GM20000 (cell line): Measurements from ENCODE around the gene RBCK1.

Experiments used
- DNase-seq: peaks from one replicate; pipeline ENCODE4 v3.0.0; 2012; ENCODE audit warnings: low spot score
- TF ChIP-seq, protein P1 (sequence below): IDR thresholded peaks from 2 replicates; pipeline ENCODE4 v1.5.1; 2012; ENCODE audit warnings: mild to moderate bottlenecking, control low read depth; ENCODE audit errors: extremely low read depth, missing control alignments

RBCK1 gene

DNA sequence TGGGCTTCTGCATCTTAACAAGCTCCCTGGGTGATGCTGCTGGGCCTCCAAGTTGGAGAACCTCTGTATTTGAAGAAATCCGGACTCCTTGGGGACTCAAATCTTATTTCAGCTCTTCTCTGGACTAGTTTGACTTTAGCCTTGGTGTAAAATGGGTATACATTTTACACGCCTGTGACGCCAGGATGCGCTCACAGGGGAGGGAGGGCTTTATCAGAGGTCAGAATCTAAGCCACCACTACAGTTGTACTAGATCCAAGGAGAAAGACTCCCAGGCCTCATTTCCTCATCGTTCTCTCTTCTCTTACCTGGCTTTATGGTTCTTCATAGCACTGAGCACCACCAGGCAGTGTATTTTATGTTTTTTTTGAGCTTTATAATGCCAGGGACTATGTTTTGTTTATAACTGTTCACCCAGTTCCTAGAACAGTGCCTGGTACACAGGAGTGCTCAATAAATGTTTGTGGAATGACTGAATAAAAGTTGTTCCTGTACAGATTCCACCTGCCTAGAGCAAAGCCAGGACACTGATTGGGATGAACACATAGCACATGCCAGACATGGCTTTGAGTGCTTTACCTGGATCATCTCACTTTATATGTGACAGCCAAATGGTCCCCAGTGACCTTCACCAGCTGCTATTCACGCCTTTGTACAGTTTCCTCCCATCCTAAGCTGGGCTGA lies 5.1 kb upstream of the RBCK1 start:
- TF ChIP-seq, protein P1, sequence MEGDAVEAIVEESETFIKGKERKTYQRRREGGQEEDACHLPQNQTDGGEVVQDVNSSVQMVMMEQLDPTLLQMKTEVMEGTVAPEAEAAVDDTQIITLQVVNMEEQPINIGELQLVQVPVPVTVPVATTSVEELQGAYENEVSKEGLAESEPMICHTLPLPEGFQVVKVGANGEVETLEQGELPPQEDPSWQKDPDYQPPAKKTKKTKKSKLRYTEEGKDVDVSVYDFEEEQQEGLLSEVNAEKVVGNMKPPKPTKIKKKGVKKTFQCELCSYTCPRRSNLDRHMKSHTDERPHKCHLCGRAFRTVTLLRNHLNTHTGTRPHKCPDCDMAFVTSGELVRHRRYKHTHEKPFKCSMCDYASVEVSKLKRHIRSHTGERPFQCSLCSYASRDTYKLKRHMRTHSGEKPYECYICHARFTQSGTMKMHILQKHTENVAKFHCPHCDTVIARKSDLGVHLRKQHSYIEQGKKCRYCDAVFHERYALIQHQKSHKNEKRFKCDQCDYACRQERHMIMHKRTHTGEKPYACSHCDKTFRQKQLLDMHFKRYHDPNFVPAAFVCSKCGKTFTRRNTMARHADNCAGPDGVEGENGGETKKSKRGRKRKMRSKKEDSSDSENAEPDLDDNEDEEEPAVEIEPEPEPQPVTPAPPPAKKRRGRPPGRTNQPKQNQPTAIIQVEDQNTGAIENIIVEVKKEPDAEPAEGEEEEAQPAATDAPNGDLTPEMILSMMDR, result no peak
- DNase-seq, result no peak

DNA sequence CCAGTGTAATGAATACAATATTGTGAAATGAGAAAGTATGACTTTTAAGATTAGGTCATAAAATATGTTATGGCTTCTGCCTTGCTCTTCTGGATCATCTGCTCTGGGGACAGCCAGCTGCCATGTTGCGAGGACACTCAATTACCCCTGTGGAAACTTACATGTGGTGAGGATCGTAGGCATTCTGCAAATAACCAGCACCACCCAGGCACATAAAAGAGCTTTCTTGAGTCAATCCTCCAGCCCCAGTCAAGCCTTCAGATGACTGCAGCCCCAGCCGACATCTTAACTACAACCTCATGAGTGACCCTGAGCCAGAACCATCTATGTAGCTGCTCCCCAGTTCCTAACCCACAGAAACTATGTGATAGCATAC lies 4.5 kb upstream of the RBCK1 start:
- TF ChIP-seq, protein P1, result no peak
- DNase-seq, result no peak

DNA sequence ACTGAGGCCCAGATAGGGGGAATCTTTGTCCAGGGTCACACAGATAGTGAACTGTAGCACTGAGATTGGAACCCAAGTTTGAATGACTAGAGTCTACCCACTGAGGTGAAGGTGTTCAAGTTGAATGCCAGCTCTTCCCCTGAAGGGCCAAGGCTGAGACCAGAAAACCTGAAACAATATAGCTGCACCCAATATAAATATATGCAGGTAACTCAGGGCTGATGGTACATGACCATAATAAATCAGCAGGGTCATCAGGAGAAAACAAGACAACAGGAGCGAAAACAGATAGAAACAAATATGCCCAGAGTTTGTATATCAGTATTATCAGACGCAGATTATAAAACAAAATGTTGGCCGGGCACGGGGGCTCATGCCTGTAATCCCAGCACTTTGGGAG lies 4.0 kb upstream of the RBCK1 start:
- no peak for DNase-seq
- TF ChIP-seq, protein P1, result no peak

DNA sequence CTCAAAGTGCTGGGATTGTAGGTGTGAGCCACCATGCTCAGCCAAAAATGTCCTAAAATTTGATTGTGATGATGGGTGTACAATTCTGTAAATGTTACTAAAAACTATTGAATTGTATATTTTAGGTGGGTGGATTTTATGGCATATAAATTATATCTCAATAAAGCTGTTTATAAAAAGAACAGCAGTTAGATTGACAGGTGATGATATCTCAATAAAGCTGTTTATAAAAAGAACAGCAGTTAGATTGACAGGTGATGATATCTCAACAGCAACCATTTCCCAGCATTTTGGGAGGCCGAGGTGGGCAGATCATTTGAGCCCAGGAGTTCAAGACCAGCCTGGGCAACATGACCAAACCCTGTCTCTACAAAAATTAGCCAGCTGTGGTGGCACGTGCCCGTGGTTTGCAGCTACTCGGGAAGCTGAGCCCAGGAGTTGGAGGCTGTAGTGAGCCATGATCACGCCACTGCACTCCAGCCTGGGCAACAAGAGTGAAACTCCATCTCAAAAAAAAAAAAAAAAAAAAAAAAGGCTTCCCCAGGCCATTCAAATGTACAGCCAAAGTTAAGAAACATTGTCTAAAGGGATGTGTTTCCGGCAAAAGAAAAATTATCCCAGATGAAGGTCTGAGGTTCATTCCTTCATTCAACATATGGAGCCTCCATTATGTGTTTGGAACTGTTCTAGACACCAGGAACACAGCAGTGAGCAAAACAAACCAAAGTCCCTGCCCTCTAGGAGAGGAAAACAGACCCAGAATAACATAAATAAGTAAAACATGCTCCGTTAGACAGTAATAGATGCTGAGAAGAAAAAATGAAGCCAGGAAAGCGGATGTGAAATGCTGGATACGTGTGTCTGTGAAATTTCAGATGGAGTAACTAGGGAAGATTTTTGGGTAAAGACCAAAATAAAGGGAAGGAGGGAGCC lies 1.6 kb upstream of the RBCK1 start:
- TF ChIP-seq, protein P1, result no peak
- DNase-seq, result no peak

DNA sequence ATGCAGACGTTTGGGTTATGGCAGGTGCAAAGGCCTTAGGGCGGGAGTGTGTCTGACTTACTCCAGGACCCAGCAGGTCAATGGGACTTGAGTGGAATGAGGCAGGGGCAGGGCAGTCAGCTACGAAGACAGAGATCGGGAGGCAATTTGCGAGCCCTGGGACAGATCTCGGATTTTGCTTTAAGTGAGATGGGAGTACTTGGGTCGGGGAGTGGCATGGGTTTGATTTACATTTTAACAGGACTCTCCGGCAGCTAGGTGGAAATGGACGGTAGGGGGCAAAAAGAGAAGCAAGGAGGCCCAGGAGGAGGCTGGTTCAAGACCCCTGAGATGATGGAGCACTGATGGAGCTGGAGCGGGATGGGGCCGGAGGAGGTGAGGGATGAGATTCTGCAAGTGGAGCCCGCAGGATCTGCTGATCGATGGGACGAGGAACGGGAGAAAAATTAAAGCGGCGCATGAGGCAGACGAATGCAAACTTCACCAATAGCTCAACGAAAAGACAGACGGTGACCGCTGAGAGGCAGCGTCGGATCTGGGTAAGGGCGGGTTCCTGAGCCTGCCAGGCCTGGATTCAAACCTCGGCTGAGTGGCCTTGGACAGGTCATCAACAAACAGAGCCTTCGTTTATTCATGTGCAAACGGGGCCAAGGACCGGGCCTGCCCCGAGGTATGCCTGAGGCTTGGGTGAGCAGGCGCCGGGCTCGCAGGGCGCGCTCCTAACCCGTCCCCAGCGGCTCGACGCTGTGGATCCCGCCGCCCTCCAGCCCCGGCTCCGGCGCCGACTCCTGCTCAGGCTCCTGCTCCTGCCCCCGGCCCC lies 756 bp upstream of the RBCK1 start:
- TF ChIP-seq, protein P1, result no peak

DNA sequence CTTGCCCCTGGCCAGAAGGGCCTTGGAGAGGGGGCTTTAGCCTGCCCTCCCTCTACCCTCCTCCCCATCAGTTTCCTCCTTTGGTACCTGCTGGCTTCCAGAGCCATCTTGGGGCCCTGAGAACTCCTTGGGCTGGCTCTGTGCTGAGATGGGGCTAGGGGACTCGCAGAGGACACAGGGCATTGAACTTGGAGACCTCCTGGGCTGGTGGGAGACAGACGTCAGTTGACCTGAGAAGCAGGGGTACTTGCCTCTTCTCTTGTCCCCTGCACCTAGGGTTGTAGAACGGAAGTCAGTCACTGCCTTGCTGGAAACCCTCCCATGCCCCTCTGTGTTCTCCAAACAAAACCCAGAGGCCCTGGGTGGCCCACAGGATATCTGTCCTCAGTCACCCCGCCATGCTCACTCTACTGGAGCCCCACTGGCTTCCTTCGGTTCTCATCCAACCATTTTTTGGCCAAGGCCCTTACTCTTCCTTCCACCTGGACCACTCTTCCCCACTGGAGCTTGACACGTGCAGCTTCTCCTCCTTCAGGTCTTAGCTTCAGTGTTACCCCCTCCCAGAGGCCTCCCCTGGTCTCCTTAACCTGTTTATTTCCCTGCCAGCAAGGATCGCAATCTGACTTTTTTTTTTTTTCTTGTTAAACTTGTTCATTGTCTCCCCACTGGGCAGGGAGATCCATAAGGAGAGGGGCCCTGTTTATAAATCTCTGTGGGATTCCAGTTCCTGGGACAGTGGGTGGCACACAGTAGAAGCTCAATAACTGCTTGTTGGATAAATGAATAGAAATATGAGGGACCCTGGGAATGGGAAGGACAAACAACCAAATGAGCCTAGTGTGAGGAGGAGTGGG lies 971 bp downstream of the RBCK1 start:
- TF ChIP-seq, protein P1, result no peak
- DNase-seq, result peak; percentile 52

More for the DNA sequence above, 756 bp upstream of the RBCK1 start:
- DNase-seq, result peak; percentile 94
